ENCODE results near the gene KCNN1. TPM values are rescaled to one million over a fixed set of nuclear protein-coding genes. Genes with fewer than 3 reads are reported as not detected.
A peak's percentile ranks its signal among the peaks of the same experiment; 100 is the strongest.

KCNN1 gene
- total and polyA plus RNA-seq, 2 donors (not counting 1 experiment from before 2014, with no cell fraction given) = under 0.01 TPM; not detected in 1

DNA sequence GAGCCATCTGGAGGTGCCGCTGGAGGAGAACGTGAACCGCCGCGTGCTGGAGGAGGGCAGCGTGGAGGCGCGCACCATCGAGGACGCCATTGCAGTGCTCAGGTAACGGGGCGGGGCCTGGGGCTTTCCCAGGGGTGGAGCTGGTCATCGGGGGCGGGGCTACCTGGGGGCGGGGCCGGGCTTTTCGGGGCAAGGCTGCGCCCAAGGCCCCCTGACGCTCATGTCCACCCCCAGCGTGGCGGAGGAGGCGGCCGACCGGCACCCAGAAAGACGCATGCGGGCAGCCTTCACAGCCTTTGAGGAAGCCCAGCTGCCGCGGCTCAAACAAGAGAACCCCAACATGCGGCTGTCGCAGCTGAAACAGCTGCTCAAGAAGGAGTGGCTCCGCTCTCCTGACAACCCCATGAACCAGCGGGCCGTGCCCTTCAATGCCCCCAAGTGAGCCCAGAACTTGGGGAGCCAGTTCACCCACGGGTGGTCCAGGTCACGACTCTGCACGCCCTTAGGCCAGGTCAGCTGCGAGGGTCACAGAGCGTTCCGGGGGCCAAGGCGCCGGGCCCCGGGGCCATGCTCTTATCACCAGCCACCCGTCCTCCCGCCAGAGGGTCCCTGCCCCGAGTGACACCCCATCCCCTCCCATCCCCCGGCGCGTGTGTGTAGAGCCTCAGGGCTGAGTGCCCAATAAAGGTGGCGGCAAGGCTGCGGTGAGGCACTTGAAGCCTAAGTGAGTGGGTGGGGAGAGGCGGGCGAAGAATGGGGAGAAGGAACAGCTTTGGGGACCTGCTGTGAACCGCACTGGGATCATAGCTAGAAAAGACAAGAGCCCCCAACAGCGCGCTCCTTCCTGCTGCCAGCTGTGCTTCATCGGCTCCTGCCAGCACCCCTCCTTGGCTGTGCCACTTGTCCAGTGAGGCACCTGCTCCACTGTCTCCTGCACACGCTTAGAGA, 23.4 kb upstream of the KCNN1 start:
- Histone ChIP-seq H2AFZ (ENCODE audit: low read length) (no peak overlapping the region), H3K4me1 (ENCODE audit: control insufficient read depth, extremely low read depth, insufficient read depth, low read length) (peaks cover 5% of the 10 kb centered on the region), H3K27ac (ENCODE audit: insufficient read depth, low read length) (no peak overlapping the region), H3K9ac (ENCODE audit: insufficient read depth, low read length) (no peak overlapping the region), H3K9me3 (ENCODE audit: control insufficient read depth, insufficient read depth, low read depth, low read length) (no peaks in the 10 kb centered on the region), H3K4me3 (replicated peaks in 1 of 4; ENCODE audit: control extremely low read depth in 1 of 4, insufficient read depth in 1 of 4, low read depth in 3 of 4, low read length in 4 of 4) (no peak overlapping the region), H3K79me2 (ENCODE audit: control insufficient read depth, insufficient read depth, low read length) (no peaks in the 10 kb centered on the region), H3K27me3 (ENCODE audit: control insufficient read depth, insufficient read depth, low read length) (no peaks in the 10 kb centered on the region), H4K20me1 (ENCODE audit: control insufficient read depth, extremely low read depth, insufficient read depth, low read length) (no peaks in the 10 kb centered on the region), H3K36me3 (ENCODE audit: control insufficient read depth, insufficient read depth, low read length) (peaks cover 6% of the 10 kb centered on the region), H3K4me2 (ENCODE audit: extremely low read depth, insufficient read depth, low read length) (no peak overlapping the region)
- no peak for DNase-seq (ENCODE audit: low read depth in 2 of 2)
- TF ChIP-seq EZH2 (IDR thresholded peaks at IDR 0.05; ENCODE audit: low read length, missing control alignments) = no peak

DNA sequence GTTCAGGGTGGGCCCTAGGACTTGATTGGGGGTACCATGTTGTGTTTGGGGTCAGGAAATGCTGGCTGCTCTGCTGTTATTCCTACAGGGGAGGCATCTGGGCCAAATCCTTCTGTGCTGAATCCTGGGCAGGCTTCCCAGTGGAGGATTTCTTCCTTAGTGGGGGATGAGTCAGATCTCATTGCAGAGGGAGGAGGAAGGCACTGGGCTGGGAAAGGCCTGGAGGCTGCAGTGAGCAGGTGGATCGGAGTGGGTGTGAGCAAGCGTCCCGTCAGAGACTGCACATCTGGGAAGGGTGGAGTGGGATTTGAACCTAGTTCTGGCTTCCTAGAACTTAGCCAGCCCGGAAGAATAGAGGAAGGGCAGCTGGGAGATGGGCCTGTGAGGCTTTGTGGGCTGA, 22.6 kb upstream of the KCNN1 start:
- Histone ChIP-seq H3K4me1 (ENCODE audit: control insufficient read depth, extremely low read depth, insufficient read depth, low read length) (peaks cover 5% of the 10 kb centered on the region), H3K4me3 (replicated peaks in 1 of 4; ENCODE audit: control extremely low read depth in 1 of 4, insufficient read depth in 1 of 4, low read depth in 3 of 4, low read length in 4 of 4) (no peak overlapping the region), H3K4me2 (ENCODE audit: extremely low read depth, insufficient read depth, low read length) (no peak overlapping the region), H3K27me3 (ENCODE audit: control insufficient read depth, insufficient read depth, low read length) (peaks cover 3% of the 10 kb centered on the region), H3K9ac (ENCODE audit: insufficient read depth, low read length) (no peak overlapping the region), H3K27ac (ENCODE audit: insufficient read depth, low read length) (no peak overlapping the region), H3K36me3 (ENCODE audit: control insufficient read depth, insufficient read depth, low read length) (peaks cover 6% of the 10 kb centered on the region), H3K79me2 (ENCODE audit: control insufficient read depth, insufficient read depth, low read length) (no peaks in the 10 kb centered on the region), H4K20me1 (ENCODE audit: control insufficient read depth, extremely low read depth, insufficient read depth, low read length) (no peaks in the 10 kb centered on the region), H3K9me3 (ENCODE audit: control insufficient read depth, insufficient read depth, low read depth, low read length) (no peaks in the 10 kb centered on the region), H2AFZ (ENCODE audit: low read length) (no peak overlapping the region)
- peak; percentile 77 to 86 for DNase-seq (ENCODE audit: low read depth in 2 of 2)
- TF ChIP-seq, protein P1, sequence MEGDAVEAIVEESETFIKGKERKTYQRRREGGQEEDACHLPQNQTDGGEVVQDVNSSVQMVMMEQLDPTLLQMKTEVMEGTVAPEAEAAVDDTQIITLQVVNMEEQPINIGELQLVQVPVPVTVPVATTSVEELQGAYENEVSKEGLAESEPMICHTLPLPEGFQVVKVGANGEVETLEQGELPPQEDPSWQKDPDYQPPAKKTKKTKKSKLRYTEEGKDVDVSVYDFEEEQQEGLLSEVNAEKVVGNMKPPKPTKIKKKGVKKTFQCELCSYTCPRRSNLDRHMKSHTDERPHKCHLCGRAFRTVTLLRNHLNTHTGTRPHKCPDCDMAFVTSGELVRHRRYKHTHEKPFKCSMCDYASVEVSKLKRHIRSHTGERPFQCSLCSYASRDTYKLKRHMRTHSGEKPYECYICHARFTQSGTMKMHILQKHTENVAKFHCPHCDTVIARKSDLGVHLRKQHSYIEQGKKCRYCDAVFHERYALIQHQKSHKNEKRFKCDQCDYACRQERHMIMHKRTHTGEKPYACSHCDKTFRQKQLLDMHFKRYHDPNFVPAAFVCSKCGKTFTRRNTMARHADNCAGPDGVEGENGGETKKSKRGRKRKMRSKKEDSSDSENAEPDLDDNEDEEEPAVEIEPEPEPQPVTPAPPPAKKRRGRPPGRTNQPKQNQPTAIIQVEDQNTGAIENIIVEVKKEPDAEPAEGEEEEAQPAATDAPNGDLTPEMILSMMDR (conservative IDR thresholded peaks at IDR 0.05 in 1 of 2, IDR thresholded peaks at IDR 0.05 in 1 of 2; ENCODE audit: low read depth in 1 of 2, low read length in 2 of 2) = no peak
- TF ChIP-seq EZH2 (IDR thresholded peaks at IDR 0.05; ENCODE audit: low read length, missing control alignments) = no peak

DNA sequence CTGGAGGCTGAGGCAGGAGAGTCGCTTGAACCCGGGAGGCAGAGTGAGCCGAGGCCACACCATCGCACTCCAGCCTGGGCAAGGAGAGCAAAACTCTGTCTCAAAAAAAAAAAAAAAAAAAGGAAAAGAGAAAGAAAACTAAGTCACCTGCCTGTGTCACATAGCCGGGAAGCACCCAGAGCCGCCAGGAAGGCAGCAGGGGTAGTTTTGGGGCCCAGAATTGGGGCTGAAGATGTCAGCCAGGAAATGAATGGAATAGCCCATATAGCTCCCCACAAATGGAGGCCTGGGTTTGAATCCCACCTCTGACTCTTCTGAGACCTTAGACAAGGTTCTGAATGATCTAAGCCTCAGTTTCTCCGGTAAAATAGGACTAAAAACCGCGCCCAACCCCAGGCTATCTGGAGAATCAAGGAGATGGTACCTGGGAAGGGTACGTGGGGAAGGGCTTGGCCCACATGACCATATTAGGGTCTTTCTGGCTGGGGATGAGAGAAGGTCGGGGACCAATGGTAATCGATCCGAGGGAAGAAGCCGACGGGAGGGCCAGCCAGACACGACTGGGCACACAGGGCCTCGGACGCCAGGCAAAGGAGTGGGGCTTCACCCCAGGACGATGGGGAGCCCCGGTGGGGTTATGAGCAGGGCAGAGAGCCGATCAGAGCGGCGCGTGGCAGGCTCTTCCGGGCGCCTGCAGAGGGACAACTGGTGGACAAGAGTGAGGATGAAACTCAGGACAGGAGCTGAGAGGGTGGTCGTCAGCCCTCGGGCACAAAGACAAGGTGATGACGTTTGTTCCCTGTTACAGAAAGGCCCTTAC, 19.7 kb upstream of the KCNN1 start:
- no peaks in the 10 kb centered on the region for H4K20me1 ChIP-seq (ENCODE audit: control insufficient read depth, extremely low read depth, insufficient read depth, low read length)
- peak overlapping the region; percentile 28 to 61 (median 40) for H3K4me3 ChIP-seq (replicated peaks in 1 of 4; ENCODE audit: control extremely low read depth in 1 of 4, insufficient read depth in 1 of 4, low read depth in 3 of 4, low read length in 4 of 4)
- H3K9me3 ChIP-seq (ENCODE audit: control insufficient read depth, insufficient read depth, low read depth, low read length) = no peaks in the 10 kb centered on the region
- no peaks in the 10 kb centered on the region for H3K79me2 ChIP-seq (ENCODE audit: control insufficient read depth, insufficient read depth, low read length)
- peaks cover 7% of the 10 kb centered on the region for H3K4me1 ChIP-seq (ENCODE audit: control insufficient read depth, extremely low read depth, insufficient read depth, low read length)
- peaks cover 4% of the 10 kb centered on the region for H3K36me3 ChIP-seq (ENCODE audit: control insufficient read depth, insufficient read depth, low read length)
- TF ChIP-seq EZH2 (IDR thresholded peaks at IDR 0.05; ENCODE audit: low read length, missing control alignments) = no peak
- TF ChIP-seq, protein P1 (conservative IDR thresholded peaks at IDR 0.05 in 1 of 2, IDR thresholded peaks at IDR 0.05 in 1 of 2; ENCODE audit: low read depth in 1 of 2, low read length in 2 of 2) = no peak
- H3K9ac ChIP-seq (ENCODE audit: insufficient read depth, low read length) = peak overlapping the region; percentile 5
- H3K27ac ChIP-seq (ENCODE audit: insufficient read depth, low read length) = no peak overlapping the region
- DNase-seq (ENCODE audit: low read depth in 2 of 2) = no peak
- H3K27me3 ChIP-seq (ENCODE audit: control insufficient read depth, insufficient read depth, low read length) = peaks cover 28% of the 10 kb centered on the region
- peak overlapping the region; percentile 77 for H2AFZ ChIP-seq (ENCODE audit: low read length)
- peak overlapping the region; percentile 77 for H3K4me2 ChIP-seq (ENCODE audit: extremely low read depth, insufficient read depth, low read length)
